ENCODE results near the gene RCCD1. TPM values are rescaled to one million over a fixed set of nuclear protein-coding genes. Genes with fewer than 3 reads are reported as not detected.

The RCCD1 gene
- total and polyA plus RNA-seq, 2 experiments from 2014 or later, result 9.8 to 13.0 TPM

- H3K4me3 ChIP-seq, result no peak overlapping the region
- H3K27ac ChIP-seq, result no peak overlapping the region
- TF ChIP-seq EZH2phosphoT487 (IDR thresholded peaks at IDR 0.05; ENCODE audit: insufficient read depth, low read depth) (no peak), EZH2 (IDR thresholded peaks at IDR 0.05; ENCODE audit: insufficient read depth, poor library complexity, severe bottlenecking) (no peak)
- no peak overlapping the region for H2AFZ ChIP-seq
- H3K9me2 ChIP-seq (ENCODE audit: insufficient read depth), result no peaks in the 10 kb centered on the region
- H3F3A ChIP-seq (ENCODE audit: insufficient read depth), result no peaks in the 10 kb centered on the region
- no peaks in the 10 kb centered on the region for H3K9me3 ChIP-seq (ENCODE audit: low read depth)
- H3K27me3 ChIP-seq (replicated peaks; ENCODE audit: insufficient read depth), result no peaks in the 10 kb centered on the region
- H3K9ac ChIP-seq, result no peak overlapping the region
- H3K4me2 ChIP-seq (ENCODE audit: unreplicated experiment), result no peak overlapping the region
- no peaks in the 10 kb centered on the region for H4K20me1 ChIP-seq (ENCODE audit: insufficient read depth)
- DNase-seq, result no peak
- in situ Hi-C loops (cut with MboI), result no loop called here
- H3K79me2 ChIP-seq (ENCODE audit: insufficient read depth), result peaks cover 8% of the 10 kb centered on the region; the same call in 1 of the 2 replicates
- H3K4me1 ChIP-seq (ENCODE audit: insufficient read depth), result no peaks in the 10 kb centered on the region
- peaks cover 54% of the 10 kb centered on the region for H3K36me3 ChIP-seq (ENCODE audit: low read depth)
- WGBS, 2 experiments (ENCODE audit: low coverage in 1 of 2, low lambda C conversion rate in 2 of 2, missing lambda C conversion rate in 2 of 2), result 85% methylated on average over 12 of the region's 12 CpGs
Observed at GRCh38 chr15:90942354-90943120, 12.1 kb upstream of the RCCD1 start.

GRCh38 chr15:90945091-90945490 is 9.6 kb upstream of the RCCD1 start:
- Histone ChIP-seq H3K9ac (no peak overlapping the region), H3K4me3 (no peak overlapping the region), H3K27me3 (replicated peaks; ENCODE audit: insufficient read depth) (no peaks in the 10 kb centered on the region), H4K20me1 (ENCODE audit: insufficient read depth) (no peaks in the 10 kb centered on the region), H3K36me3 (ENCODE audit: low read depth) (peaks cover 43% of the 10 kb centered on the region), H2AFZ (no peak overlapping the region), H3K9me3 (ENCODE audit: low read depth) (no peaks in the 10 kb centered on the region), H3K4me1 (ENCODE audit: insufficient read depth) (no peaks in the 10 kb centered on the region), H3K4me2 (ENCODE audit: unreplicated experiment) (no peak overlapping the region), H3K79me2 (ENCODE audit: insufficient read depth) (no peaks in the 10 kb centered on the region), H3F3A (ENCODE audit: insufficient read depth) (no peaks in the 10 kb centered on the region), H3K27ac (no peak overlapping the region), H3K9me2 (ENCODE audit: insufficient read depth) (no peaks in the 10 kb centered on the region)
- DNase-seq, result no peak
- WGBS, 2 experiments (ENCODE audit: low coverage in 1 of 2, low lambda C conversion rate in 2 of 2, missing lambda C conversion rate in 2 of 2), result 96 to 98% methylated on average over 7 of the region's 7 CpGs
- no peak for TF ChIP-seq EZH2phosphoT487 (IDR thresholded peaks at IDR 0.05; ENCODE audit: insufficient read depth, low read depth)
- no peak for TF ChIP-seq EZH2 (IDR thresholded peaks at IDR 0.05; ENCODE audit: insufficient read depth, poor library complexity, severe bottlenecking)
- in situ Hi-C loops (cut with MboI), result no loop called here

GRCh38 chr15:90946538-90946937 is 8.1 kb upstream of the RCCD1 start:
- Histone ChIP-seq H3F3A (ENCODE audit: insufficient read depth) (peaks cover 5% of the 10 kb centered on the region; the same call in 1 of the 2 replicates), H3K27ac (no peak overlapping the region), H3K4me2 (ENCODE audit: unreplicated experiment) (no peak overlapping the region), H3K4me1 (ENCODE audit: insufficient read depth) (no peaks in the 10 kb centered on the region), H2AFZ (no peak overlapping the region), H4K20me1 (ENCODE audit: insufficient read depth) (no peaks in the 10 kb centered on the region), H3K36me3 (ENCODE audit: low read depth) (peaks cover 30% of the 10 kb centered on the region), H3K79me2 (ENCODE audit: insufficient read depth) (no peaks in the 10 kb centered on the region), H3K9me3 (ENCODE audit: low read depth) (no peaks in the 10 kb centered on the region), H3K9ac (no peak overlapping the region), H3K4me3 (no peak overlapping the region), H3K27me3 (replicated peaks; ENCODE audit: insufficient read depth) (no peaks in the 10 kb centered on the region), H3K9me2 (ENCODE audit: insufficient read depth) (no peaks in the 10 kb centered on the region)
- TF ChIP-seq EZH2phosphoT487 (IDR thresholded peaks at IDR 0.05; ENCODE audit: insufficient read depth, low read depth) (no peak), EZH2 (IDR thresholded peaks at IDR 0.05; ENCODE audit: insufficient read depth, poor library complexity, severe bottlenecking) (no peak)
- no peak for DNase-seq
- WGBS, 2 experiments (ENCODE audit: low coverage in 1 of 2, low lambda C conversion rate in 2 of 2, missing lambda C conversion rate in 2 of 2), result 93% methylated on average over 16 of the region's 16 CpGs
- in situ Hi-C loops (cut with MboI), result no loop called here

- Histone ChIP-seq H3K4me1 (ENCODE audit: insufficient read depth) (no peaks in the 10 kb centered on the region), H3K9me3 (ENCODE audit: low read depth) (no peaks in the 10 kb centered on the region), H3F3A (ENCODE audit: insufficient read depth) (peaks cover 11% of the 10 kb centered on the region; the same call in 1 of the 2 replicates), H3K9me2 (ENCODE audit: insufficient read depth) (no peaks in the 10 kb centered on the region), H3K9ac (no peak overlapping the region), H3K36me3 (ENCODE audit: low read depth) (peaks cover 28% of the 10 kb centered on the region), H3K27me3 (replicated peaks; ENCODE audit: insufficient read depth) (no peaks in the 10 kb centered on the region), H3K4me3 (no peak overlapping the region), H3K27ac (no peak overlapping the region), H2AFZ (no peak overlapping the region), H3K4me2 (ENCODE audit: unreplicated experiment) (no peak overlapping the region), H4K20me1 (ENCODE audit: insufficient read depth) (no peaks in the 10 kb centered on the region), H3K79me2 (ENCODE audit: insufficient read depth) (no peaks in the 10 kb centered on the region)
- in situ Hi-C loops (cut with MboI), result no loop called here
- 93 to 95% methylated on average over 8 of the region's 8 CpGs for WGBS, 2 experiments (ENCODE audit: low coverage in 1 of 2, low lambda C conversion rate in 2 of 2, missing lambda C conversion rate in 2 of 2)
- no peak for DNase-seq
- TF ChIP-seq EZH2phosphoT487 (IDR thresholded peaks at IDR 0.05; ENCODE audit: insufficient read depth, low read depth) (no peak), EZH2 (IDR thresholded peaks at IDR 0.05; ENCODE audit: insufficient read depth, poor library complexity, severe bottlenecking) (no peak)
Observed at GRCh38 chr15:90946941-90947576, 7.6 kb upstream of the RCCD1 start.
